ENCODE data around the gene ERCC6L.
"Not testable (repeated sequence)": the region's sequence is repeated elsewhere in the genome, so short reads cannot be mapped to it uniquely, and the experiment has no call there.

ERCC6L gene

GRCh38 chrX:72236841-72237240, 2.0 kb downstream of the ERCC6L start:
- no peak for DNase-seq (ENCODE audit: low read depth)
- H3K4me3 ChIP-seq (ENCODE audit: low read depth, low read length): no peak overlapping the region
- no peak for TF ChIP-seq CTCF (IDR thresholded peaks at IDR 0.05; ENCODE audit: control insufficient read depth, extremely low read depth, insufficient read depth)

- DNase-seq (ENCODE audit: low read depth): no peak
- TF ChIP-seq CTCF (IDR thresholded peaks at IDR 0.05; ENCODE audit: control insufficient read depth, extremely low read depth, insufficient read depth): no peak
Observed at GRCh38 chrX:72230290-72230689, 8.5 kb downstream of the ERCC6L start.

GRCh38 chrX:72220375-72220774, 18.5 kb downstream of the ERCC6L start:
- not testable (repeated sequence) for H3K4me3 ChIP-seq (ENCODE audit: low read depth, low read length); DNase-seq (ENCODE audit: low read depth)

More at GRCh38 chrX:72230290-72230689, 8.5 kb downstream of the ERCC6L start:
- H3K4me3 ChIP-seq (ENCODE audit: low read depth, low read length): no peak overlapping the region

- peak; percentile 54 for DNase-seq (ENCODE audit: low read depth)
- no peak for TF ChIP-seq CTCF (IDR thresholded peaks at IDR 0.05; ENCODE audit: control insufficient read depth, extremely low read depth, insufficient read depth)
- no peak overlapping the region for H3K4me3 ChIP-seq (ENCODE audit: low read depth, low read length)
Observed at GRCh38 chrX:72216973-72217372, 21.9 kb downstream of the ERCC6L start.

- H3K4me3 ChIP-seq (ENCODE audit: low read depth, low read length): no peak overlapping the region
- DNase-seq (ENCODE audit: low read depth): no peak
- no peak for TF ChIP-seq CTCF (IDR thresholded peaks at IDR 0.05; ENCODE audit: control insufficient read depth, extremely low read depth, insufficient read depth)
Observed at GRCh38 chrX:72208126-72208800, 30.6 kb downstream of the ERCC6L start.

- no peak for TF ChIP-seq CTCF (IDR thresholded peaks at IDR 0.05; ENCODE audit: control insufficient read depth, extremely low read depth, insufficient read depth)
- DNase-seq (ENCODE audit: low read depth): no peak
- H3K4me3 ChIP-seq (ENCODE audit: low read depth, low read length): no peak overlapping the region
Observed at GRCh38 chrX:72207366-72207765, 31.5 kb downstream of the ERCC6L start.

- DNase-seq (ENCODE audit: low read depth): no peak
- no peak for TF ChIP-seq CTCF (IDR thresholded peaks at IDR 0.05; ENCODE audit: control insufficient read depth, extremely low read depth, insufficient read depth)
- no peak overlapping the region for H3K4me3 ChIP-seq (ENCODE audit: low read depth, low read length)
Observed at GRCh38 chrX:72205706-72206105, 33.1 kb downstream of the ERCC6L start.

Measured in LNCaP clone FGC (cell line).